H1 (cell line): ENCODE results near the gene LSM7. TPM values are rescaled to one million over a fixed set of nuclear protein-coding genes. Genes with fewer than 3 reads are reported as not detected.

Experiments
- ATF2 ChIP-seq: IDR thresholded peaks from 2 replicates; pipeline ENCODE4 v1.6.1; 2012; ENCODE audit warnings: low read length, inconsistent platforms
- SIX5 ChIP-seq: IDR thresholded peaks from 2 replicates; pipeline ENCODE4 v1.6.1; 2011; ENCODE audit warnings: mild to moderate bottlenecking, low read depth, low read length
- SRF ChIP-seq: IDR thresholded peaks from 2 replicates; pipeline ENCODE4 v1.6.1; 2011; ENCODE audit warnings: mild to moderate bottlenecking, low read depth, low read length, moderate library complexity
- polyA plus RNA-seq, 7 experiments: library from polyadenylated mRNA; depleted of rRNA in 3 of 7; stranded (reverse) in 5 of 7; unstranded in 2 of 7; fragments of >200 nt in 5 of 7; fragments of 200-250 nt in 2 of 7; gene quantifications; 1 replicate in 5 of 7; 2 replicates in 1 of 7; 4 replicates in 1 of 7; pipeline versions ENCODE4 v1.2.1 to v1.2.3, GENCODE V29; 2011 to 2013; ENCODE audit warnings: missing spikeins in 2 of 7, mixed read lengths in 2 of 7
- total RNA-seq: library from RNA; stranded (reverse); fragmentation: NEBNext Ultra II Directional; extraction: Animal tissue kit (Norgen Biotek cat#: 25700); gene quantifications from 2 replicates; pipeline ENCODE4 v1.2.1, GENCODE V29; 2021

The LSM7 gene
- total and polyA plus RNA-seq, 2 of the 8 experiments (the other 6 are each of a cell fraction or from before 2014, with no cell fraction given) = 228 to 1,335 TPM

DNA sequence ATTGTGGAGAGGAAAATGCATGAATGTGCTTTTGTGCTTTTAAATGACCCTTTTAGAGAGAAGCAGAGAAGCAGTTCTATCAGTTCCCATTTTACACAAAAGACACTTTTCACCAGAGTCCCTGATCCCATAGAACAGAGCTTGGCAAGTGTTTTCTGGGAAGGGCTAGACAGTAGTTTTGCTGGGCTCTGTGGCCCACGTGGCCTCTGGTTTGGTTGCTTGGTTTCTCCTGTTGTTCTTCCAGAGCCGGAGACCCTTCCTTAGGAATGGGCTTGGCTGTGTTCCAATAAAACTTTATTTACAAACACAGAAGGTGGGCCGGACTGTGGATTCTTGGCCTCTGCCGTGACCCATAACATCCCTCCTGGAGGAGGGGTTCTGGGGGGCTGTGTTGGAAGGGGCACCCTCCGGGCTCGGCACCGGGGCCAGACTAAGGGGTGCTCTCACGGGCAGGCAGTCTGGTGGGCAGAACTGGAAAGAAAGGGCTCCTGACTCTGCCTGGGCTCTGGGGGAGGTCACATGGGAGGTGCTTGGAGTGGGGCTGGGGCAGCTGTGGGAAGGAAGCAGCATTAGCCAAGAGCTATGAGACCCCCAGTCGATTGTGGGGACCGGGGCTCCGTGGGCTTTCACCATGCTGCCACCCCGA lies 3.3 kb upstream of the LSM7 start (continued):
- TF ChIP-seq ATF2 (no peak), SIX5 (no peak), SRF (no peak)
